Stimulated activated CD4-positive, alpha-beta T cell treated with anti-CD3 and anti-CD28 coated beads, Interleukin-1b, Interleukin-23, amount 100 ng/mL, for 4 hours (primary cell): ENCODE measurements around the gene CD47.
A peak's percentile ranks its signal among the peaks of the same experiment; 100 is the strongest.

Source experiments
- DNase-seq, 2 donors: peaks; one replicate each; pipeline ENCODE4 v3.0.0-alpha.2; 2020; ENCODE audit warnings: low read depth in 2 of 2

The CD47 gene

GRCh38 chr3:108091498-108092250, 843 bp upstream of the CD47 start:
- peak in 1 of 2 donors; percentile 26 for DNase-seq

GRCh38 chr3:108090049-108090700, 656 bp downstream of the CD47 start:
- DNase-seq = peak; percentile 45 to 59

DNA sequence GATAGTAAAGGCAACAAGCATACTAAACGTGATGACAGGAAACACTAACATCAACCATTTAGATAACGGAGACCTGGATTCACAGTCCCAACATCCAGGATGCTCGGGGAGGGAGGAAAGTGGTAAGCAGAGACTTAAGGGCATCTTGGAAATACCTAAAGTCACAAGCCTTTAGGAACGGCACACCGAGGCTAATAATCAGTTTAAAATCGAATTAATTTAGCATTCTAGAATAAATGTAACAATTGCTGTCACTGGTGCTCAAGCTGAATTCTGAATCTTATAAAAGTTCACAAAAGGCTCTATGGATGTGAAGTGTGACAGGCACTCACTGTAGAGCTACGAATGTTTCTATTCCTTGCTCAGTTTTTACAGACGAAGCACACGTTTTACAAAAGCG, 1.3 kb downstream of the CD47 start:
- no peak for DNase-seq

- DNase-seq = no peak
Observed at GRCh38 chr3:108088697-108089096, 2.1 kb downstream of the CD47 start.

DNA sequence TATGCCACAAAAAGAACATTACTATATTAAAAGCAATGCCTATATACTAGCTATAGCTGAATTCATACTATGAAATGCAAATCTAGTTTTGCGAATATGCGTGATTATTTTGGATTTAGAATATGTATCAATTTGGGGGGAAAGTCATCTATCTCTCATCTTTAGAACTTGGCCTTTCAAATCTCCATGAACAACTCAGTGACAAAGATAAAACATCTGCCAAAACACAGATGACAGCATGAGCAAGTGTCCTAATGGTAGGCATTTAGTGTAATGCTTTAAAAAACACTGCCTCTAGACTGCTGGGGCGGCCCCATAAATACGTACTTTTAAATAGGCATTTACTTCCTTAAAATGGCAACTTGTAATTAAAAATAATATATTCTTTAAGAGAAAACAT, 2.7 kb downstream of the CD47 start:
- DNase-seq = no peak

GRCh38 chr3:108086653-108087052, 4.2 kb downstream of the CD47 start:
- DNase-seq = no peak

- no peak for DNase-seq
Observed at GRCh38 chr3:108085810-108086350, 5.0 kb downstream of the CD47 start.

- DNase-seq = no peak
Observed at GRCh38 chr3:108085370-108085769, 5.5 kb downstream of the CD47 start.

DNA sequence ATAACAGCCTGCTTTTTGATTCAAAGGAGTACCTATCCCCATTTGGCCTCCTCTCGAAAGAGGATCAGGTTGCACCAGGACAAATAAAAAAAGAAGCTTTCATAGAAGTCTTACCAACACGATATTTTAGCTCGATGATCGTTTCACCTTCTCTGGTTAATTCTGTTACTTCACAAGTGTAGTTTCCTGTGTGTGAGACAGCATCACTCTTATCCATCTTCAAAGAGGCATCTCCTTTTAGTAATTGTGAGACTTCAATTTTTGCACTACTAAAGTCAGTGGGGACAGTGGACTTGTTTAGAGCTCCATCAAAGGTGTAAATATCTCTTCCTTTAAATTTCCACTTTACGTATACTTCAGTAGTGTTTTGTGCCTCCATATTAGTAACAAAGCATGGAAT, 11.0 kb downstream of the CD47 start:
- DNase-seq = no peak

GRCh38 chr3:108079043-108079442, 11.8 kb downstream of the CD47 start:
- DNase-seq = no peak

DNA sequence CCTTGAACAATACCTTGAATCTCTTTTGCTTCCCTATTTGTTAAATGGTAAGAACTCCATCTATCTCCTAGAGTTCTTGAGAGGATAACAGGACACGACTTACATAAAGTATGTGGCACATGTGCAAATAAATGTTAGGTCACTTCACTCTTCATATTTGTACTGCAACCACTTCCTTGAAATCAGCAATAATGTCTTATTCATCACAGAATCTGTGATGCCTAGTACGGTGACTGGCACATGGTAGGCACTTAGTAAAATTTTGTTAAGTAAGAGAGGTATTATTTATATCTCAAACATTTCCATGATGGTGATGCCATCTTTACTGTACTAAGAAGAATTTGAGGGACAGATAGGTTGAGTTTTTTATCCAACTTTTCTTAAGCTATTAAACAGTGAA, 14.3 kb downstream of the CD47 start:
- DNase-seq = no peak

- DNase-seq = no peak
Observed at GRCh38 chr3:108073764-108074431, 16.9 kb downstream of the CD47 start.

- DNase-seq = no peak
Observed at GRCh38 chr3:108071368-108071767, 19.5 kb downstream of the CD47 start.

- DNase-seq = no peak
Observed at GRCh38 chr3:108070356-108070755, 20.5 kb downstream of the CD47 start.

DNA sequence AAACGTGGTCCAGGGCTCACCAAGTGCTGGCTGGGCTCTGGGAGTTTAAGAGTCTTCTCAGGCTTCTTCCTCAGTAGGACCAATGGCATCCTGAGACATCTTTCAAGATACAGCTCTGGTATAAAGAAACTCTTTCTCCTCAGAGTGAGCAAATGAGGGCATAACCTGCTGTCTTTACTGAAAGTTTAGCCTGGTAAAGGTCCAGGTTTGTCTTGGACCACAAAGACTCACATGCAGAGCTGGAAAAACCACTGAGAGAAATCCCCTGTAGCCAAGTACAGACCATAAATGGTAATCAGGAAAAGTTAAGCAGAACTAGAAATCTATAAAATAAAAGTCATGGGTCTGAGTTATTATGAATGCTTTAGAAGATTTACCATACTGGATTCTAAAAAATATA, 23.1 kb downstream of the CD47 start:
- DNase-seq = no peak

DNA sequence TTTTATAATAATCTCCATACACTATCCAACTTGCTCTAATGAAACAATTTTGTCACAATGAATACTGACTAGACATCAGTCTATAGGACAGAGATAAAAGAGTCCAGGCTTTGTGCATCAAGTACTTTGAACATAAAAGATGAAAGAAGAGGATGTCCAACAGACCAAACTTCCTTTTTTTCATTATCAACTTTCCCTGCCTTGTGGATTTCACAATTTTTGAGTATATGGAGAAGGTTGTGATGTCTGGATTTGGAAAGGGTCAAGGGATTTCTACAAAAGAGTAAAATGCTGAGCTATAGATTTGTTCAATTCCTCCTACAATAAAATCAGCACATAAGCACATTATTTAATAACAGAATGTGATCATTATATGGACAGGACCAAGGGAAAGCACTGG, 25.7 kb downstream of the CD47 start:
- no peak for DNase-seq

DNA sequence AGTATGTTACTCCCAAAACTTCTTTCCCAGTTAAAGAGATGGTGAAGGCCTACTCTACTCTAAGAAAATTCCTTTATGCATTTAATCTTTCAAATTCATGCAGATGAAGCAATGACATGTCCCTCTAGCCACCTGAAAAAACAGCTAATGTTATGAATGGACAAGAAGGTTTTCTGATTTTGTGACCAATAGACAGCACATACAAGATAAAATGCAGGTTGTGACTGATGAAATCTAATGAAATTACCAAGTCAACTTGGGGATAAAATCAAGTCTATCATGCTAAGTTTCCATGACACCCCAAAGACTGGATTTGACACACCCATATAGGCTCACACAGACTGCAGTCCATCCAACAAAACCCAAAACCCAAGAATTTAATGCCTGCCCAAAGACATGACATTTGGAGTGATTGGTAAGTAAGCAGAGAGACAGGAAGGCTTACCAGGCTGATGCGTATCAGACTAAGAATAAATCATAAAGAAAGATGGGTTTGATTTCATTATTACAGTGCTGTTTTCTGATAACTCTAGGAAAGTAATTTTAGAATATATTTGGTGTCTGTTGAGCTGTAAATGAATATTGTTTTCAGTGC, 26.4 kb downstream of the CD47 start:
- DNase-seq = no peak

- no peak for DNase-seq
Observed at GRCh38 chr3:108062051-108062450, 28.8 kb downstream of the CD47 start.

DNA sequence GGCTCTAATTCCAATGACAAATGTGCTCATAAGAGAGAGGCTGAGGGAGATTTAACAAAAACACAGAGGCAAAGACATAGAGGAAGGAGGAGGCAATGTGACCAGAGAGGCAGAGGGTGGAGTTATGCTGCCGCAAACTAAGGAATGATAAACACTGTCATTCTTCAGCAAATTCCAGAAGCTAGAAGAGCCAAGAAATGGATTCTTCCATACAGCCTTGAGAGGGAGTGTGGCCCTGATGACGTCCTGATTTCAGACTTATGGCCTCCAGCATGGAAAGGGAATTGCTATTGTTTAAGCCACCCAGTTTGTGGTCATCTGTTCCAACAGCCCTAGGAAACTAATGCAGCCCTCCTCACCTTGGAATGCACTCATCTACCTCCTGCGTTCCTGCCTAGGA, 30.5 kb downstream of the CD47 start:
- DNase-seq = no peak

GRCh38 chr3:108055931-108056330, 34.9 kb downstream of the CD47 start:
- DNase-seq = no peak

- DNase-seq = no peak
Observed at GRCh38 chr3:108054935-108055334, 35.9 kb downstream of the CD47 start.

DNA sequence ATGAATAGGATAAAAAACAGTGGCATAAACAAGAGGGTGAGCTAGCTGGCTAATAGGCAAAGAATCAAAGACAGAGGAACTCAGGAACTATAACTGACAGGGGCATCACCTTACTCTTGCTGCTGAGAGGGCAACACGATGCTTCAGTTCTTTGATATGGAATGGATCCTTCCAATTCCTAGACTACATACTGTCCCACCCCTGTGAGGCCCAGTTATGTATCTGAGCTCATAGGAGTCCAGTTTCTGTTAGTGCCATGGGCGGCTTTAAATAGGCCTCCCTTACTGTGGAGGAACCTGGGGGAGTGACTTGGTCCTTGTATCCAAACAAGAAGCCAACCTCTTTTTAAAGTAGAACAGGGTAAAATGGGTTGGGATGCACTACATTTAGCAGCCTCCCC, 37.3 kb downstream of the CD47 start:
- no peak for DNase-seq
